Uterus (tissue), 2 donors: Measurements from ENCODE around the gene PARD3.

Source experiments
- CTCF ChIP-seq, 4 experiments: fragments of 200-600 bp in 2 of 4; fragments of 450-650 bp in 2 of 4; sonication (generic) in 2 of 4; IDR thresholded peaks; one replicate each; pipeline ENCODE4 v1.5.1; 2016 to 2019; ENCODE audit warnings: antibody characterized with exemption in 4 of 4, mild to moderate bottlenecking in 2 of 4, moderate library complexity in 1 of 4
- POLR2A ChIP-seq, 2 donors: fragments of 450-650 bp; IDR thresholded peaks; one replicate each; pipeline ENCODE4 v1.6.1; 2016; ENCODE audit warnings: antibody characterized with exemption in 2 of 2, mild to moderate bottlenecking in 1 of 2, moderate library complexity in 1 of 2

GRCh38 chr10:34190580-34190979 is 624.5 kb downstream of the PARD3 start:
- TF ChIP-seq CTCF (IDR thresholded peaks at IDR 0.05): no peak
- no peak for TF ChIP-seq POLR2A (IDR thresholded peaks at IDR 0.05)
